GM13977 (cell line): ENCODE data around the gene TMEM164.

ENCODE experiments used
- DNase-seq: peaks from one replicate; pipeline ENCODE4 v3.0.0; 2012; ENCODE audit warnings: low spot score
- CTCF ChIP-seq: IDR thresholded peaks from 2 replicates; pipeline ENCODE4 v1.5.1; 2012; ENCODE audit warnings: mild to moderate bottlenecking, control low read depth; ENCODE audit not compliant: insufficient read depth; ENCODE audit errors: extremely low read depth, missing control alignments
- in situ Hi-C: fragments of 300-500 bp; cut with MboI; formaldehyde crosslinking; loops from one replicate; pipeline ENCODE4 v1.12.0; 2022; ENCODE audit warnings: low sequenced_read_pairs, low pct_unique_long_range_greater_than_20kb, mixed read lengths, inconsistent platforms; ENCODE audit not compliant: unreplicated experiment

Gene TMEM164

GRCh38 chrX:110120025-110120424, 117.1 kb downstream of the TMEM164 start:
- no peak for DNase-seq
- in situ Hi-C loops: no loop called here
- no peak for TF ChIP-seq CTCF

- in situ Hi-C loops: no loop called here
- DNase-seq: no peak
- no peak for TF ChIP-seq CTCF
Observed at GRCh38 chrX:110123331-110123782, 120.4 kb downstream of the TMEM164 start.

GRCh38 chrX:110125446-110126162, 122.7 kb downstream of the TMEM164 start:
- in situ Hi-C loops: loop anchor here (25.0 kb wide), 1 partner anchor 213 kb away; no protein-coding TSS in a partner anchor
- peak; percentile 20 for TF ChIP-seq CTCF
- no peak for DNase-seq

- in situ Hi-C loops: loop anchor here (25.0 kb wide), 1 partner anchor 219 kb away; no protein-coding TSS in a partner anchor
- no peak for TF ChIP-seq CTCF
- DNase-seq: no peak
Observed at GRCh38 chrX:110131031-110131430, 128.1 kb downstream of the TMEM164 start.

GRCh38 chrX:110132450-110133114, 129.7 kb downstream of the TMEM164 start:
- no peak for TF ChIP-seq CTCF
- in situ Hi-C loops: loop anchor here (25.0 kb wide), 1 partner anchor 220 kb away; no protein-coding TSS in a partner anchor
- no peak for DNase-seq

- TF ChIP-seq CTCF: no peak
- in situ Hi-C loops: loop anchor here (25.0 kb wide), 1 partner anchor 222 kb away; no protein-coding TSS in a partner anchor
- no peak for DNase-seq
Observed at GRCh38 chrX:110133735-110134370, 130.9 kb downstream of the TMEM164 start.
